ENCODE results near the gene ZFC3H1.

The ZFC3H1 gene

GRCh38 chr12:71587012-71587411, 76.6 kb downstream of the ZFC3H1 start:
- DNase-seq (ENCODE audit: low read depth) = no peak
- TF ChIP-seq MYC (IDR thresholded peaks at IDR 0.05; ENCODE audit: low read depth, low read length) (no peak), POLR2A (IDR thresholded peaks at IDR 0.05; ENCODE audit: extremely low read depth, insufficient read length) (no peak), CTCF (IDR thresholded peaks at IDR 0.05; ENCODE audit: low read depth, low read length) (no peak), MAX (IDR thresholded peaks at IDR 0.05; ENCODE audit: low read depth, low read length) (no peak)
- H3K4me3 ChIP-seq (ENCODE audit: low read depth, low read length) = no peak overlapping the region

- H3K4me3 ChIP-seq (ENCODE audit: low read depth, low read length) = no peak overlapping the region
- no peak for TF ChIP-seq POLR2A (IDR thresholded peaks at IDR 0.05; ENCODE audit: extremely low read depth, insufficient read length)
- TF ChIP-seq MAX (IDR thresholded peaks at IDR 0.05; ENCODE audit: low read depth, low read length) = no peak
- no peak for TF ChIP-seq MYC (IDR thresholded peaks at IDR 0.05; ENCODE audit: low read depth, low read length)
- TF ChIP-seq CTCF (IDR thresholded peaks at IDR 0.05; ENCODE audit: low read depth, low read length) = no peak
- DNase-seq (ENCODE audit: low read depth) = no peak
These were observed 78.4 kb downstream of the ZFC3H1 start for GRCh38 chr12:71585218-71585617.

GRCh38 chr12:71584356-71584755, 79.3 kb downstream of the ZFC3H1 start:
- H3K4me3 ChIP-seq (ENCODE audit: low read depth, low read length) = no peak overlapping the region
- TF ChIP-seq MYC (IDR thresholded peaks at IDR 0.05; ENCODE audit: low read depth, low read length) (no peak), MAX (IDR thresholded peaks at IDR 0.05; ENCODE audit: low read depth, low read length) (no peak), CTCF (IDR thresholded peaks at IDR 0.05; ENCODE audit: low read depth, low read length) (no peak), POLR2A (IDR thresholded peaks at IDR 0.05; ENCODE audit: extremely low read depth, insufficient read length) (no peak)
- no peak for DNase-seq (ENCODE audit: low read depth)

GRCh38 chr12:71582925-71583324, 80.7 kb downstream of the ZFC3H1 start:
- DNase-seq (ENCODE audit: low read depth) = no peak
- TF ChIP-seq POLR2A (IDR thresholded peaks at IDR 0.05; ENCODE audit: extremely low read depth, insufficient read length) = no peak
- no peak for TF ChIP-seq CTCF (IDR thresholded peaks at IDR 0.05; ENCODE audit: low read depth, low read length)
- no peak for TF ChIP-seq MYC (IDR thresholded peaks at IDR 0.05; ENCODE audit: low read depth, low read length)
- no peak for TF ChIP-seq MAX (IDR thresholded peaks at IDR 0.05; ENCODE audit: low read depth, low read length)
- no peak overlapping the region for H3K4me3 ChIP-seq (ENCODE audit: low read depth, low read length)

GRCh38 chr12:71581206-71581605, 82.4 kb downstream of the ZFC3H1 start:
- no peak for DNase-seq (ENCODE audit: low read depth)
- no peak for TF ChIP-seq POLR2A (IDR thresholded peaks at IDR 0.05; ENCODE audit: extremely low read depth, insufficient read length)
- no peak for TF ChIP-seq CTCF (IDR thresholded peaks at IDR 0.05; ENCODE audit: low read depth, low read length)
- no peak overlapping the region for H3K4me3 ChIP-seq (ENCODE audit: low read depth, low read length)

GRCh38 chr12:71578694-71579258, 84.9 kb downstream of the ZFC3H1 start:
- no peak for DNase-seq (ENCODE audit: low read depth)
- H3K4me3 ChIP-seq (ENCODE audit: low read depth, low read length) = no peak overlapping the region
- TF ChIP-seq POLR2A (IDR thresholded peaks at IDR 0.05; ENCODE audit: extremely low read depth, insufficient read length) (no peak), MYC (IDR thresholded peaks at IDR 0.05; ENCODE audit: low read depth, low read length) (no peak), CTCF (IDR thresholded peaks at IDR 0.05; ENCODE audit: low read depth, low read length) (no peak), MAX (IDR thresholded peaks at IDR 0.05; ENCODE audit: low read depth, low read length) (no peak)
